B cell (primary cell): ENCODE data around the gene SLC2A2. TPM values are rescaled to one million over a fixed set of nuclear protein-coding genes. Genes with fewer than 3 reads are reported as not detected.

Experiments
- ATAC-seq: fragments of 200-7000 bp; cut with Tn5 transposase; one replicate; pipeline ENCODE4 v1.10.0; 2021; ENCODE audit warnings: low read depth, mild to moderate bottlenecking, moderate number of reproducible peaks, moderate library complexity
- CTCF ChIA-PET: fragments of 350-600 bp; sonication (Branson Sonifier 250); formaldehyde crosslinking; loops from one replicate; lab custom pipeline; 2021; ENCODE audit warnings: antibody characterized with exemption, inconsistent platforms; lab: Charles Lee
- POLR2A ChIA-PET: fragments of 350-600 bp; sonication (Branson Sonifier 250); formaldehyde crosslinking; loops from one replicate; lab custom pipeline; 2021; ENCODE audit warnings: antibody characterized with exemption; lab: Charles Lee
- DNase-seq: peaks from one replicate; pipeline ENCODE4 v3.0.0; 2013
- H2AFZ ChIP-seq: 2 replicates; pipeline ENCODE4 v1.6.1; 2012; ENCODE audit warnings: mild to moderate bottlenecking, low read depth, low read length; ENCODE audit not compliant: insufficient read depth, poor library complexity, severe bottlenecking
- H3K27ac ChIP-seq, 2 donors: 1 replicate in 1 of 2; 2 replicates in 1 of 2; pipeline ENCODE4 v1.5.1; 2012 to 2013; ENCODE audit warnings: low read length in 2 of 2, mild to moderate bottlenecking in 2 of 2, moderate library complexity in 1 of 2
- H3K27me3 ChIP-seq, 4 experiments: fragments of 200-600 bp in 1 of 4; sonication (generic) in 1 of 4; replicated peaks in 1 of 4; 1 replicate in 2 of 4; 2 replicates in 2 of 4; pipeline versions ENCODE4 v1.6.1 to v1.7.0; 2013 to 2016; ENCODE audit warnings: low read length in 3 of 4, mild to moderate bottlenecking in 2 of 4, mixed read lengths in 1 of 4, moderate library complexity in 1 of 4; ENCODE audit not compliant: insufficient read depth in 4 of 4, control insufficient read depth in 3 of 4; ENCODE audit errors: control extremely low read depth in 1 of 4
- H3K36me3 ChIP-seq, 2 experiments: replicated peaks in 1 of 2; 1 replicate in 1 of 2; 2 replicates in 1 of 2; pipeline versions ENCODE4 v1.6.1 to v1.7.1; 2013; ENCODE audit warnings: low read length in 1 of 2; ENCODE audit not compliant: insufficient read depth in 2 of 2, control insufficient read depth in 1 of 2; ENCODE audit errors: control extremely low read depth in 1 of 2, extremely low read depth in 1 of 2
- H3K4me1 ChIP-seq, 2 donors: fragments of 200-600 bp in 1 of 2; sonication (generic) in 1 of 2; 1 replicate in 1 of 2; 2 replicates in 1 of 2; pipeline versions ENCODE4 v1.5.1 to v1.6.1; 2013 to 2017; ENCODE audit warnings: low read length in 2 of 2; ENCODE audit not compliant: control insufficient read depth in 2 of 2, insufficient read depth in 2 of 2
- H3K4me2 ChIP-seq: replicated peaks from 2 replicates; pipeline ENCODE3; 2012; ENCODE audit warnings: mild to moderate bottlenecking, low read depth, low read length; ENCODE audit not compliant: poor library complexity, severe bottlenecking
- H3K4me3 ChIP-seq, 5 experiments: fragments of 200-600 bp in 1 of 5; sonication (generic) in 1 of 5; 1 replicate in 3 of 5; 2 replicates in 2 of 5; pipeline versions ENCODE4 v1.5.1 to v1.7.0; 2011 to 2016; ENCODE audit warnings: low read length in 4 of 5, mild to moderate bottlenecking in 4 of 5, low read depth in 2 of 5, control low read depth in 1 of 5, moderate library complexity in 1 of 5; ENCODE audit not compliant: insufficient read depth in 1 of 5; ENCODE audit errors: control extremely low read depth in 1 of 5, extremely low read depth in 1 of 5
- H3K79me2 ChIP-seq: fragments of 200-600 bp; sonication (generic); one replicate; pipeline ENCODE4 v1.6.0; 2016; ENCODE audit warnings: low read length; ENCODE audit not compliant: control insufficient read depth, insufficient read depth
- H3K9ac ChIP-seq: fragments of 200-600 bp; sonication (generic); 2 replicates; pipeline ENCODE4 v1.6.1; 2017; ENCODE audit warnings: mild to moderate bottlenecking, low read length, moderate library complexity
- H3K9me3 ChIP-seq, 3 donors: one replicate each; pipeline versions ENCODE4 v1.6.1 to v1.7.1; 2013; ENCODE audit warnings: low read length in 2 of 3; ENCODE audit not compliant: control insufficient read depth in 2 of 3, insufficient read depth in 1 of 3; ENCODE audit errors: control extremely low read depth in 1 of 3
- H4K20me1 ChIP-seq: 2 replicates; pipeline ENCODE4 v1.6.0; 2012; ENCODE audit warnings: mild to moderate bottlenecking, low read length; ENCODE audit not compliant: insufficient read depth, control insufficient read depth, poor library complexity, severe bottlenecking
- H3K27ac Mint-ChIP-seq: one replicate; pipeline ENCODE4 v1.8.0; 2021; ENCODE audit warnings: mixed read lengths
- H3K27me3 Mint-ChIP-seq: one replicate; pipeline ENCODE4 v1.8.0; 2021; ENCODE audit warnings: mixed read lengths
- H3K4me1 Mint-ChIP-seq: one replicate; pipeline ENCODE4 v1.8.0; 2021; ENCODE audit warnings: mixed read lengths
- H3K4me3 Mint-ChIP-seq: one replicate; pipeline ENCODE4 v1.8.0; 2021; ENCODE audit warnings: mixed read lengths
- H3K9me3 Mint-ChIP-seq: one replicate; pipeline ENCODE4 v1.8.0; 2022; ENCODE audit warnings: mixed read lengths; ENCODE audit not compliant: insufficient read depth
- EZH2 ChIP-seq: IDR thresholded peaks from 2 replicates; pipeline ENCODE4 v1.6.1; 2012; ENCODE audit warnings: borderline replicate concordance, low read depth, mild to moderate bottlenecking, moderate library complexity, low read length; ENCODE audit not compliant: insufficient read depth, poor library complexity, severe bottlenecking
- WGBS: methylation state at CpG from one replicate; pipeline ENCODE4 v1.1.5; 2013; ENCODE audit warnings: missing lambda C conversion rate; ENCODE audit not compliant: insufficient coverage; 5-methylcytosine and 5-hydroxymethylcytosine counted together
- intact Hi-C: fragments of 100-400 bp; cut with micrococcal nuclease; formaldehyde crosslinking; loops from one replicate; pipeline ENCODE4 v1.10.0; 2022
- polyA plus RNA-seq: library from polyadenylated mRNA; depleted of rRNA; stranded (reverse); fragments of >200 nt; gene quantifications from 2 replicates; pipeline ENCODE4 v1.2.3, GENCODE V29; 2012
- total RNA-seq, 2 donors: library from RNA; stranded (reverse); fragments of 120-200 nt in 1 of 2; gene quantifications; 1 replicate in 1 of 2; 2 replicates in 1 of 2; pipeline versions ENCODE4 v1.2.3 to v1.2.4, GENCODE V29; 2013 to 2022
- TF ChIP-seq, protein P1 (sequence below): fragments of 200-600 bp; IDR thresholded peaks from one replicate; pipeline ENCODE4 v1.8.0; 2022; ENCODE audit warnings: antibody characterized with exemption, mild to moderate bottlenecking

SLC2A2 gene
- total and polyA plus RNA-seq, 2 donors (not counting 1 experiment from before 2014, with no cell fraction given) = not detected

DNA sequence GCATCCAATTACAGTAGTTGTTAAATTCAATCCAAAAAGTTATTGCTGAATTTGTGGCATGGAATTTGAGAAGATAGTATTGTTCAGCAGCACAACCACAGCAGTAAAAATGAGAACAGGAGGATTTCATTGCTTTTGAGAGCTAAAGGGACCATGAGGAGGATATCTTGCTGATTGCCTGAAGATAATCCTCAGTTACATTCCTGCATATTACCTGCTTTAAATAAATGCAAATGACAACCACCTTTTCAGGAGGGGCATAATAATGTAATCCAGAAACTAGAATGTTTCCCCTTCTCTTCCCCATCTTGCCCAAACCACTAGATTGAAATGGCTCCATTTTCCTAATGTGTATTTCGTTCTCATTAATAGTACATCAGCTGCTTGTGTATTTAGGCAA lies 35.2 kb upstream of the SLC2A2 start:
- Histone ChIP-seq H3K27ac (no peak overlapping the region), H2AFZ (no peak overlapping the region), H3K4me1 (no peaks in the 10 kb centered on the region), H3K9me3 (no peaks in the 10 kb centered on the region), H4K20me1 (no peaks in the 10 kb centered on the region), H3K27me3 (no peaks in the 10 kb centered on the region), H3K4me3 (no peak overlapping the region), H3K79me2 (no peaks in the 10 kb centered on the region), H3K36me3 (no peaks in the 10 kb centered on the region), H3K9ac (no peak overlapping the region), H3K4me2 (no peak overlapping the region)
- H3K27me3 Mint-ChIP-seq = no peaks in the 10 kb centered on the region
- TF ChIP-seq, protein P1, sequence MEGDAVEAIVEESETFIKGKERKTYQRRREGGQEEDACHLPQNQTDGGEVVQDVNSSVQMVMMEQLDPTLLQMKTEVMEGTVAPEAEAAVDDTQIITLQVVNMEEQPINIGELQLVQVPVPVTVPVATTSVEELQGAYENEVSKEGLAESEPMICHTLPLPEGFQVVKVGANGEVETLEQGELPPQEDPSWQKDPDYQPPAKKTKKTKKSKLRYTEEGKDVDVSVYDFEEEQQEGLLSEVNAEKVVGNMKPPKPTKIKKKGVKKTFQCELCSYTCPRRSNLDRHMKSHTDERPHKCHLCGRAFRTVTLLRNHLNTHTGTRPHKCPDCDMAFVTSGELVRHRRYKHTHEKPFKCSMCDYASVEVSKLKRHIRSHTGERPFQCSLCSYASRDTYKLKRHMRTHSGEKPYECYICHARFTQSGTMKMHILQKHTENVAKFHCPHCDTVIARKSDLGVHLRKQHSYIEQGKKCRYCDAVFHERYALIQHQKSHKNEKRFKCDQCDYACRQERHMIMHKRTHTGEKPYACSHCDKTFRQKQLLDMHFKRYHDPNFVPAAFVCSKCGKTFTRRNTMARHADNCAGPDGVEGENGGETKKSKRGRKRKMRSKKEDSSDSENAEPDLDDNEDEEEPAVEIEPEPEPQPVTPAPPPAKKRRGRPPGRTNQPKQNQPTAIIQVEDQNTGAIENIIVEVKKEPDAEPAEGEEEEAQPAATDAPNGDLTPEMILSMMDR = no peak
- TF ChIP-seq EZH2 = no peak
- no peak overlapping the region for H3K27ac Mint-ChIP-seq
- no peak for DNase-seq
- ATAC-seq = no peak
- H3K4me1 Mint-ChIP-seq = no peaks in the 10 kb centered on the region
- WGBS = no CpG with 5 or more reads among the region's 1 CpG
- POLR2A ChIA-PET = no interaction called here
- no peak overlapping the region for H3K4me3 Mint-ChIP-seq
- CTCF ChIA-PET = no interaction called here
- H3K9me3 Mint-ChIP-seq = no peaks in the 10 kb centered on the region
- intact Hi-C loops = no loop called here

DNA sequence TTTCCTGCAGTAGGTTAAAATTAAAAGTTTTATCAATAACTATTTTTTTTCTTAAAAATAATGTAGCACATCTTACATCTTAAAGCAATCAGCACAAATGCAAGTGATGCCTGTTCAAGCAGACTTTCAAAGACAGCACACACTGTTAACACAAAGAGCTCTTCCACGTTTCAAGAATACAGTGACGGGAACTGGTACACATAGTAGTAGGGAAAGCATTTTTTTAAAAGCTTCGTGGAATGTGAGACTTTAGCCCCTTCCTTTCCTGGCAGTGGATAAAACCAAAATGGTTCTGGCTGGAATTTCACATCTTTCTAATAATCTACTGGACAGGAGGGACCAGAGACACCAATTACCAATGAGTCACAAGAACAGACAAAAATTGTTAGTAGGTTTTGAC lies 33.5 kb upstream of the SLC2A2 start:
- H3K9me3 Mint-ChIP-seq = no peaks in the 10 kb centered on the region

More for the DNA sequence above, 33.5 kb upstream of the SLC2A2 start:
- Histone ChIP-seq H3K27ac (no peak overlapping the region), H3K4me1 (no peaks in the 10 kb centered on the region), H3K79me2 (no peaks in the 10 kb centered on the region), H3K4me3 (no peak overlapping the region), H3K4me2 (no peak overlapping the region), H4K20me1 (no peaks in the 10 kb centered on the region), H3K9me3 (no peaks in the 10 kb centered on the region), H3K27me3 (no peaks in the 10 kb centered on the region), H3K9ac (no peak overlapping the region), H2AFZ (no peak overlapping the region), H3K36me3 (no peaks in the 10 kb centered on the region)
- Mint-ChIP-seq H3K4me1 (no peaks in the 10 kb centered on the region), H3K27ac (no peak overlapping the region), H3K4me3 (no peak overlapping the region), H3K27me3 (no peaks in the 10 kb centered on the region)
- TF ChIP-seq, protein P1 = no peak
- TF ChIP-seq EZH2 = no peak
- ATAC-seq = no peak
- ChIA-PET CTCF (no interaction called here), POLR2A (no interaction called here)
- WGBS = no CpG with 5 or more reads among the region's 3 CpGs
- no peak for DNase-seq
- intact Hi-C loops = no loop called here
